Measurements from ENCODE around the gene CCDC50.

Gene CCDC50

GRCh38 chr3:191414732-191415131 is 85.5 kb downstream of the CCDC50 start:
- Histone ChIP-seq H3K27ac (ENCODE audit: low read length) (no peak overlapping the region), H3K9me2 (replicated peaks; ENCODE audit: insufficient read depth, low read length) (no peaks in the 10 kb centered on the region), H3K4me2 (ENCODE audit: low read depth, low read length) (no peak overlapping the region), H2AFZ (ENCODE audit: low read length) (no peak overlapping the region), H3K27me3 (replicated peaks; ENCODE audit: insufficient read depth, low read length) (no peaks in the 10 kb centered on the region), H3K9ac (ENCODE audit: low read length) (no peak overlapping the region), H3K4me3 (ENCODE audit: low read length) (no peak overlapping the region), H4K20me1 (ENCODE audit: insufficient read depth, low read length) (no peaks in the 10 kb centered on the region), H3K9me3 (replicated peaks; ENCODE audit: insufficient read depth, low read length) (no peaks in the 10 kb centered on the region), H3F3A (ENCODE audit: insufficient read depth, low read length) (no peaks in the 10 kb centered on the region), H3K4me1 (ENCODE audit: low read length) (no peaks in the 10 kb centered on the region), H3K36me3 (replicated peaks; ENCODE audit: insufficient read depth, low read length) (no peaks in the 10 kb centered on the region), H3K79me2 (ENCODE audit: low read length) (no peaks in the 10 kb centered on the region)
- TF ChIP-seq CTCF (IDR thresholded peaks at IDR 0.05; ENCODE audit: low read length) = no peak
- TF ChIP-seq EZH2 (optimal IDR thresholded peaks at IDR 0.05; ENCODE audit: low read depth, low read length) = no peak
- no peak for TF ChIP-seq EZH2phosphoT487 (IDR thresholded peaks at IDR 0.05; ENCODE audit: low read length)
- no peak for DNase-seq

- H3K9me2 ChIP-seq (replicated peaks; ENCODE audit: insufficient read depth, low read length) = no peaks in the 10 kb centered on the region
Observed at GRCh38 chr3:191415566-191415965, 86.4 kb downstream of the CCDC50 start.

GRCh38 chr3:191417457-191417729 is 88.2 kb downstream of the CCDC50 start:
- Histone ChIP-seq H3K27me3 (replicated peaks; ENCODE audit: insufficient read depth, low read length) (no peaks in the 10 kb centered on the region), H2AFZ (ENCODE audit: low read length) (no peak overlapping the region), H3K27ac (ENCODE audit: low read length) (no peak overlapping the region), H3K9me2 (replicated peaks; ENCODE audit: insufficient read depth, low read length) (no peaks in the 10 kb centered on the region), H4K20me1 (ENCODE audit: insufficient read depth, low read length) (no peaks in the 10 kb centered on the region), H3K4me2 (ENCODE audit: low read depth, low read length) (no peak overlapping the region), H3K9me3 (replicated peaks; ENCODE audit: insufficient read depth, low read length) (no peaks in the 10 kb centered on the region), H3K36me3 (replicated peaks; ENCODE audit: insufficient read depth, low read length) (no peaks in the 10 kb centered on the region), H3K4me1 (ENCODE audit: low read length) (no peaks in the 10 kb centered on the region), H3K4me3 (ENCODE audit: low read length) (no peak overlapping the region), H3K9ac (ENCODE audit: low read length) (no peak overlapping the region), H3K79me2 (ENCODE audit: low read length) (no peaks in the 10 kb centered on the region), H3F3A (ENCODE audit: insufficient read depth, low read length) (no peaks in the 10 kb centered on the region)
- no peak for DNase-seq
- no peak for TF ChIP-seq EZH2 (optimal IDR thresholded peaks at IDR 0.05; ENCODE audit: low read depth, low read length)
- TF ChIP-seq CTCF (IDR thresholded peaks at IDR 0.05; ENCODE audit: low read length) = no peak
- TF ChIP-seq EZH2phosphoT487 (IDR thresholded peaks at IDR 0.05; ENCODE audit: low read length) = no peak

More at GRCh38 chr3:191415566-191415965, 86.4 kb downstream of the CCDC50 start:
- no peaks in the 10 kb centered on the region for H3K9me3 ChIP-seq (replicated peaks; ENCODE audit: insufficient read depth, low read length)
- H3K4me3 ChIP-seq (ENCODE audit: low read length) = no peak overlapping the region
- no peaks in the 10 kb centered on the region for H4K20me1 ChIP-seq (ENCODE audit: insufficient read depth, low read length)
- H3K79me2 ChIP-seq (ENCODE audit: low read length) = no peaks in the 10 kb centered on the region
- no peaks in the 10 kb centered on the region for H3F3A ChIP-seq (ENCODE audit: insufficient read depth, low read length)
- no peak overlapping the region for H3K27ac ChIP-seq (ENCODE audit: low read length)
- no peak overlapping the region for H3K4me2 ChIP-seq (ENCODE audit: low read depth, low read length)
- H3K27me3 ChIP-seq (replicated peaks; ENCODE audit: insufficient read depth, low read length) = no peaks in the 10 kb centered on the region
- H2AFZ ChIP-seq (ENCODE audit: low read length) = no peak overlapping the region
- H3K9ac ChIP-seq (ENCODE audit: low read length) = no peak overlapping the region
- H3K36me3 ChIP-seq (replicated peaks; ENCODE audit: insufficient read depth, low read length) = no peaks in the 10 kb centered on the region
- H3K4me1 ChIP-seq (ENCODE audit: low read length) = no peaks in the 10 kb centered on the region
- no peak for DNase-seq
- TF ChIP-seq EZH2 (optimal IDR thresholded peaks at IDR 0.05; ENCODE audit: low read depth, low read length) (no peak), CTCF (IDR thresholded peaks at IDR 0.05; ENCODE audit: low read length) (no peak), EZH2phosphoT487 (IDR thresholded peaks at IDR 0.05; ENCODE audit: low read length) (no peak)
